ENCODE data around the gene SLC22A23.

DNA sequence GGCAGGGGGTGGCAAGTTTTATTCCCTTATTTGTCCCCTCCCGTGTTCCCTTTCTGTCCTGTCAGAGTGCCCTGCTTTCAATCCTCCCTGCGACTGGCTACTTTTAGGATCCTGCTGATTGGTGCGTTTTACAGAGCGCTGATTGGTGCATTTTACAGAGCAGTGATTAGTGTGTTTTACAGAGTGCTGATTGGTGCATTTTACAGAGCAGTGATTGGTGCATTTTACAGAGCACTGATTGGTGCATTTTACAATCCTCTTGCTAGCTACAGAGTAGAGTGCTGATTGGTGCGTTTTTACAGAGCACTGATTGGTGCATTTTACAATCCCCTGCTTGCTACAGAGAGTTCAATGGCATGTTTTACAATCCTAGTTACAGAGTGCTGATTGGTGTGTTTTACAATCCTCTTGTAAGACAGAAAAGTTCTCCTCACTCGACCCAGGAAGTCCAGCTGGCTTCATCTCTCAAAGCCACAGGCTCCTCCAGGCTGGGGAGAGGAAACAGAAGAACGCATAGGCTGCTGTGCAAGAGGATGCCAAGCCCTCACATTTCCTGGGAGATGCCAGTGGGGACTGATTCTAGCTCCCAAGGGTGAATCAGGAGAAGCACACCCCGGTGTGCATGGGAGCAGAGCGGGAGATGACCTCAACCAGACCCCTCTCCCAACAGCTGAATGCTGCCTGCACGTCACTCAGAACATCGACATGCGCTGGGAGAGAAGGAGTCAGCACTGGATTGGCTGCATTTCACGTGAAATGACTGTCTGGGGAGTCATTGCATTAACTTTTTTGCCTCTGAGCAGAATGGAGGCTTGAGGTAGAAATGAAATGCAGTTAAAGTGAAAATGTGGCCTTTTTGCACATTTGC lies 48.3 kb upstream of the SLC22A23 start:
- TF ChIP-seq ZSCAN30 (tag by site-specific recombination; IDR thresholded peaks at IDR 0.05) = no peak
- TF ChIP-seq, protein P1, sequence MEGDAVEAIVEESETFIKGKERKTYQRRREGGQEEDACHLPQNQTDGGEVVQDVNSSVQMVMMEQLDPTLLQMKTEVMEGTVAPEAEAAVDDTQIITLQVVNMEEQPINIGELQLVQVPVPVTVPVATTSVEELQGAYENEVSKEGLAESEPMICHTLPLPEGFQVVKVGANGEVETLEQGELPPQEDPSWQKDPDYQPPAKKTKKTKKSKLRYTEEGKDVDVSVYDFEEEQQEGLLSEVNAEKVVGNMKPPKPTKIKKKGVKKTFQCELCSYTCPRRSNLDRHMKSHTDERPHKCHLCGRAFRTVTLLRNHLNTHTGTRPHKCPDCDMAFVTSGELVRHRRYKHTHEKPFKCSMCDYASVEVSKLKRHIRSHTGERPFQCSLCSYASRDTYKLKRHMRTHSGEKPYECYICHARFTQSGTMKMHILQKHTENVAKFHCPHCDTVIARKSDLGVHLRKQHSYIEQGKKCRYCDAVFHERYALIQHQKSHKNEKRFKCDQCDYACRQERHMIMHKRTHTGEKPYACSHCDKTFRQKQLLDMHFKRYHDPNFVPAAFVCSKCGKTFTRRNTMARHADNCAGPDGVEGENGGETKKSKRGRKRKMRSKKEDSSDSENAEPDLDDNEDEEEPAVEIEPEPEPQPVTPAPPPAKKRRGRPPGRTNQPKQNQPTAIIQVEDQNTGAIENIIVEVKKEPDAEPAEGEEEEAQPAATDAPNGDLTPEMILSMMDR (tag by site-specific recombination; IDR thresholded peaks at IDR 0.05) = no peak
- TF ChIP-seq TCF7L2 (IDR thresholded peaks at IDR 0.05; ENCODE audit: borderline replicate concordance, low read depth, low read length) = no peak
- TF ChIP-seq, protein P2, sequence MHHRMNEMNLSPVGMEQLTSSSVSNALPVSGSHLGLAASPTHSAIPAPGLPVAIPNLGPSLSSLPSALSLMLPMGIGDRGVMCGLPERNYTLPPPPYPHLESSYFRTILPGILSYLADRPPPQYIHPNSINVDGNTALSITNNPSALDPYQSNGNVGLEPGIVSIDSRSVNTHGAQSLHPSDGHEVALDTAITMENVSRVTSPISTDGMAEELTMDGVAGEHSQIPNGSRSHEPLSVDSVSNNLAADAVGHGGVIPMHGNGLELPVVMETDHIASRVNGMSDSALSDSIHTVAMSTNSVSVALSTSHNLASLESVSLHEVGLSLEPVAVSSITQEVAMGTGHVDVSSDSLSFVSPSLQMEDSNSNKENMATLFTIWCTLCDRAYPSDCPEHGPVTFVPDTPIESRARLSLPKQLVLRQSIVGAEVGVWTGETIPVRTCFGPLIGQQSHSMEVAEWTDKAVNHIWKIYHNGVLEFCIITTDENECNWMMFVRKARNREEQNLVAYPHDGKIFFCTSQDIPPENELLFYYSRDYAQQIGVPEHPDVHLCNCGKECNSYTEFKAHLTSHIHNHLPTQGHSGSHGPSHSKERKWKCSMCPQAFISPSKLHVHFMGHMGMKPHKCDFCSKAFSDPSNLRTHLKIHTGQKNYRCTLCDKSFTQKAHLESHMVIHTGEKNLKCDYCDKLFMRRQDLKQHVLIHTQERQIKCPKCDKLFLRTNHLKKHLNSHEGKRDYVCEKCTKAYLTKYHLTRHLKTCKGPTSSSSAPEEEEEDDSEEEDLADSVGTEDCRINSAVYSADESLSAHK (tag by site-specific recombination; IDR thresholded peaks at IDR 0.05) = no peak
- no peak for TF ChIP-seq ZNF670 (tag by site-specific recombination; IDR thresholded peaks at IDR 0.05; ENCODE audit: low read depth)
- no peak for TF ChIP-seq ZNF239 (tag by site-specific recombination; IDR thresholded peaks at IDR 0.05)
- no peak for TF ChIP-seq ZNF266 (tag by site-specific recombination; IDR thresholded peaks at IDR 0.05; ENCODE audit: low read depth)
- no peak for TF ChIP-seq RBAK (tag by site-specific recombination; IDR thresholded peaks at IDR 0.05)
- TF ChIP-seq PRDM1 (tag by site-specific recombination; IDR thresholded peaks at IDR 0.05) = no peak
- TF ChIP-seq, protein P3, sequence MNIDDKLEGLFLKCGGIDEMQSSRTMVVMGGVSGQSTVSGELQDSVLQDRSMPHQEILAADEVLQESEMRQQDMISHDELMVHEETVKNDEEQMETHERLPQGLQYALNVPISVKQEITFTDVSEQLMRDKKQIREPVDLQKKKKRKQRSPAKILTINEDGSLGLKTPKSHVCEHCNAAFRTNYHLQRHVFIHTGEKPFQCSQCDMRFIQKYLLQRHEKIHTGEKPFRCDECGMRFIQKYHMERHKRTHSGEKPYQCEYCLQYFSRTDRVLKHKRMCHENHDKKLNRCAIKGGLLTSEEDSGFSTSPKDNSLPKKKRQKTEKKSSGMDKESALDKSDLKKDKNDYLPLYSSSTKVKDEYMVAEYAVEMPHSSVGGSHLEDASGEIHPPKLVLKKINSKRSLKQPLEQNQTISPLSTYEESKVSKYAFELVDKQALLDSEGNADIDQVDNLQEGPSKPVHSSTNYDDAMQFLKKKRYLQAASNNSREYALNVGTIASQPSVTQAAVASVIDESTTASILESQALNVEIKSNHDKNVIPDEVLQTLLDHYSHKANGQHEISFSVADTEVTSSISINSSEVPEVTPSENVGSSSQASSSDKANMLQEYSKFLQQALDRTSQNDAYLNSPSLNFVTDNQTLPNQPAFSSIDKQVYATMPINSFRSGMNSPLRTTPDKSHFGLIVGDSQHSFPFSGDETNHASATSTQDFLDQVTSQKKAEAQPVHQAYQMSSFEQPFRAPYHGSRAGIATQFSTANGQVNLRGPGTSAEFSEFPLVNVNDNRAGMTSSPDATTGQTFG (tag by site-specific recombination; IDR thresholded peaks at IDR 0.05; ENCODE audit: borderline replicate concordance) = no peak
- TF ChIP-seq ZNF121 (tag by site-specific recombination; IDR thresholded peaks at IDR 0.05) = no peak
